GM12878 (cell line): Measurements from ENCODE around the gene CXXC1. TPM values are rescaled to one million over a fixed set of nuclear protein-coding genes. Genes with fewer than 3 reads are reported as not detected.
A peak's percentile ranks its signal among the peaks of the same experiment; 100 is the strongest.

Source experiments
- CBFB ChIP-seq: IDR thresholded peaks from 2 replicates; pipeline ENCODE4 v1.6.1; 2016; ENCODE audit warnings: antibody characterized with exemption, low read depth
- CBX3 ChIP-seq: fragments of 200-600 bp; sonication (generic); IDR thresholded peaks from 2 replicates; pipeline ENCODE4 v1.6.1; 2016; ENCODE audit warnings: low read depth, borderline replicate concordance
- CHD4 ChIP-seq: fragments of 200-600 bp; sonication (generic); IDR thresholded peaks from 2 replicates; pipeline ENCODE4 v1.6.1; 2016; ENCODE audit warnings: mild to moderate bottlenecking
- DPF2 ChIP-seq: fragments of 450-650 bp; IDR thresholded peaks from 2 replicates; pipeline ENCODE4 v1.6.1; 2017; ENCODE audit warnings: mild to moderate bottlenecking
- EZH2 ChIP-seq: IDR thresholded peaks from 2 replicates; pipeline ENCODE4 v1.6.1; 2012; ENCODE audit warnings: low read depth, mild to moderate bottlenecking, control low read depth, inconsistent platforms, low read length, borderline replicate concordance; ENCODE audit not compliant: control insufficient read depth
- FOXM1 ChIP-seq: IDR thresholded peaks from 2 replicates; pipeline ENCODE4 v1.6.1; 2012; ENCODE audit warnings: low read depth, mild to moderate bottlenecking, inconsistent platforms, low read length, moderate library complexity
- LARP7 ChIP-seq: fragments of 450-650 bp; IDR thresholded peaks from 2 replicates; pipeline ENCODE4 v1.6.1; 2017; ENCODE audit warnings: mild to moderate bottlenecking
- MXI1 ChIP-seq: fragments of 150-350 bp; IDR thresholded peaks from 2 replicates; pipeline ENCODE4 v1.6.1; 2011; ENCODE audit warnings: low read depth, mild to moderate bottlenecking, inconsistent platforms, low read length, improper control_type of control experiment
- NFXL1 ChIP-seq: fragments of 450-650 bp; IDR thresholded peaks from 2 replicates; pipeline ENCODE4 v1.6.1; 2017; ENCODE audit warnings: antibody characterized with exemption, mild to moderate bottlenecking, borderline replicate concordance
- NR2C2 ChIP-seq: IDR thresholded peaks from 2 replicates; pipeline ENCODE4 v1.6.1; 2011; ENCODE audit warnings: borderline replicate concordance, low read depth; ENCODE audit not compliant: control insufficient read depth, insufficient read length
- NR2F1 ChIP-seq: fragments of 450-650 bp; conservative IDR thresholded peaks from 2 replicates; pipeline ENCODE4 v1.6.1; 2017; ENCODE audit warnings: mild to moderate bottlenecking
- PAX5 ChIP-seq: IDR thresholded peaks from 2 replicates; pipeline ENCODE4 v1.6.1; 2011; ENCODE audit warnings: low read depth, low read length, borderline replicate concordance
- PAX8 ChIP-seq: fragments of 450-650 bp; IDR thresholded peaks from 2 replicates; pipeline ENCODE4 v1.6.1; 2017; ENCODE audit warnings: mild to moderate bottlenecking, moderate library complexity
- POLR2AphosphoS5 ChIP-seq: IDR thresholded peaks from 2 replicates; pipeline ENCODE4 v1.6.1; 2011; ENCODE audit warnings: mild to moderate bottlenecking, low read length, inconsistent platforms
- SMARCA5 ChIP-seq: fragments of 450-650 bp; IDR thresholded peaks from 2 replicates; pipeline ENCODE4 v1.6.1; 2017; ENCODE audit warnings: mild to moderate bottlenecking
- STAT1 ChIP-seq: fragments of 450-650 bp; conservative IDR thresholded peaks from 2 replicates; pipeline ENCODE4 v1.6.1; 2014; ENCODE audit warnings: antibody characterized with exemption, mild to moderate bottlenecking
- SUZ12 ChIP-seq: fragments of 200-600 bp; sonication (generic); IDR thresholded peaks from one replicate; pipeline ENCODE4 v1.6.1; 2018; ENCODE audit warnings: antibody characterized with exemption, mild to moderate bottlenecking; ENCODE audit not compliant: unreplicated experiment
- WRNIP1 ChIP-seq: IDR thresholded peaks from 2 replicates; pipeline ENCODE4 v1.6.1; 2011; ENCODE audit warnings: low read depth, low read length, improper control_type of control experiment, borderline replicate concordance
- ZNF207 ChIP-seq: fragments of 450-650 bp; IDR thresholded peaks from 2 replicates; pipeline ENCODE4 v1.6.1; 2014; ENCODE audit warnings: antibody characterized with exemption, mild to moderate bottlenecking, borderline replicate concordance
- ZNF24 ChIP-seq: fragments of 450-650 bp; IDR thresholded peaks from 2 replicates; pipeline ENCODE4 v1.6.1; 2017; ENCODE audit warnings: antibody characterized with exemption, mild to moderate bottlenecking
- ZNF274 ChIP-seq: IDR thresholded peaks from one replicate; pipeline ENCODE4 v1.8.0; 2011; ENCODE audit not compliant: insufficient read length, insufficient read depth
- ZNF592 ChIP-seq: fragments of 450-650 bp; IDR thresholded peaks from 2 replicates; pipeline ENCODE4 v1.6.1; 2017; ENCODE audit warnings: mild to moderate bottlenecking, moderate library complexity
- ZNF687 ChIP-seq: fragments of 450-650 bp; IDR thresholded peaks from 2 replicates; pipeline ENCODE4 v1.6.1; 2017; ENCODE audit warnings: mild to moderate bottlenecking, moderate library complexity
- polyA plus RNA-seq, 11 experiments: library from polyadenylated mRNA; depleted of rRNA in 4 of 11; unstranded in 6 of 11; stranded (reverse) in 5 of 11; fragments of >200 nt; fragmentation: Nextera tagmentation in 4 of 11; fragmentation: Illumina TruSeq in 1 of 11; extraction: Ambion mirVana in 4 of 11; extraction: Trizol in 1 of 11; gene quantifications; 1 replicate in 1 of 11; 2 replicates in 10 of 11; pipeline versions ENCODE4 v1.2.1 to v1.2.3, GENCODE V29; 2011 to 2016; ENCODE audit warnings: inconsistent platforms in 2 of 11, missing spikeins in 2 of 11, low read depth in 1 of 11
- total RNA-seq, 4 experiments: library from RNA; depleted of rRNA in 3 of 4; stranded (reverse); fragments of >200 nt in 3 of 4; fragmentation: Illumina TruSeq in 1 of 4; extraction: Trizol in 1 of 4; gene quantifications; 2 replicates each; pipeline versions ENCODE4 v1.2.1 to v1.2.3, GENCODE V29; 2013 to 2021

Gene CXXC1
- total and polyA plus RNA-seq, 10 of the 15 experiments (the other 5 are each of a cell fraction or from before 2014, with no cell fraction given), result 9.2 to 180 (median 93.8) TPM

- no peak for TF ChIP-seq ZNF592
- TF ChIP-seq PAX8, result no peak
- no peak for TF ChIP-seq CHD4
- TF ChIP-seq FOXM1, result peak; percentile 85; the same call in 1 of the 2 replicates
- no peak for TF ChIP-seq ZNF24
- no peak for TF ChIP-seq CBX3
- TF ChIP-seq ZNF207, result no peak
- no peak for TF ChIP-seq NFXL1
- no peak for TF ChIP-seq NR2F1
- TF ChIP-seq SMARCA5, result no peak
- TF ChIP-seq POLR2AphosphoS5, result no peak
- no peak for TF ChIP-seq NR2C2
- peak; percentile 94 for TF ChIP-seq PAX5
- no peak for TF ChIP-seq ZNF274
- TF ChIP-seq CBFB, result no peak
- TF ChIP-seq DPF2, result no peak
- TF ChIP-seq EZH2, result no peak
- TF ChIP-seq WRNIP1, result no peak
- no peak for TF ChIP-seq STAT1
- TF ChIP-seq ZNF687, result no peak
- TF ChIP-seq LARP7, result no peak
- TF ChIP-seq MXI1, result no peak
- TF ChIP-seq SUZ12, result no peak
Observed at GRCh38 chr18:50312296-50313030, 25.0 kb upstream of the CXXC1 start (continued).
